H1 (cell line): ENCODE measurements around the gene ARAP3. TPM values are rescaled to one million over a fixed set of nuclear protein-coding genes. Genes with fewer than 3 reads are reported as not detected.

Experiments
- CTCF ChIA-PET: fragments of 300-600 bp; sonication (Branson Sonifier 250); formaldehyde crosslinking; loops from one replicate; lab custom pipeline; 2021; ENCODE audit not compliant: partially characterized antibody; lab: Charles Lee
- POLR2A ChIA-PET: fragments of 300-600 bp; sonication (Branson Sonifier 250); formaldehyde crosslinking; loops from one replicate; lab custom pipeline; 2021; ENCODE audit warnings: inconsistent platforms; ENCODE audit not compliant: partially characterized antibody; lab: Charles Lee
- DNase-seq, 2 experiments: peaks; one replicate each; pipeline versions ENCODE4 v3.0.0 to v3.0.0-alpha.2; 2010 to 2022; ENCODE audit warnings: low spot score in 2 of 2, low read depth in 1 of 2, mixed read lengths in 1 of 2
- FAIRE-seq: peaks from 2 replicates; lab custom pipeline; 2011; peaks lifted over from hg19 to GRCh38; lab: Jason Lieb, UNC
- H2AFZ ChIP-seq: 2 replicates; pipeline ENCODE4 v1.8.1; 2012; ENCODE audit warnings: low read length, inconsistent platforms
- H2AK5ac ChIP-seq: 2 replicates; pipeline ENCODE4 v1.6.1; 2013; ENCODE audit warnings: low read depth, low read length
- H2BK120ac ChIP-seq: replicated peaks from 2 replicates; pipeline ENCODE3; 2013; ENCODE audit warnings: low read depth, low read length, inconsistent platforms
- H2BK12ac ChIP-seq: 2 replicates; pipeline ENCODE4 v1.6.1; 2013; ENCODE audit warnings: low read depth, low read length
- H2BK15ac ChIP-seq: 2 replicates; pipeline ENCODE4 v1.6.1; 2013; ENCODE audit warnings: low read length
- H2BK20ac ChIP-seq: 2 replicates; pipeline ENCODE4 v1.6.1; 2013; ENCODE audit warnings: low read length
- H2BK5ac ChIP-seq: 2 replicates; pipeline ENCODE4 v1.6.1; 2013; ENCODE audit warnings: low read depth, low read length
- H3K14ac ChIP-seq: 2 replicates; pipeline ENCODE4 v1.6.1; 2013; ENCODE audit warnings: inconsistent platforms; ENCODE audit not compliant: insufficient read length
- H3K18ac ChIP-seq: 2 replicates; pipeline ENCODE4 v1.6.1; 2013; ENCODE audit warnings: low read length; ENCODE audit errors: extremely low read depth
- H3K23ac ChIP-seq: 2 replicates; pipeline ENCODE4 v1.6.1; 2013; ENCODE audit warnings: inconsistent platforms; ENCODE audit not compliant: insufficient read length
- H3K23me2 ChIP-seq: 2 replicates; pipeline ENCODE4 v1.6.1; 2013; ENCODE audit warnings: low read depth, low read length
- H3K27ac ChIP-seq: 2 replicates; pipeline ENCODE4 v1.6.1; 2011; ENCODE audit warnings: low read depth, low read length, inconsistent platforms
- H3K27me3 ChIP-seq, 4 experiments: replicated peaks in 1 of 4; 1 replicate in 1 of 4; 2 replicates in 3 of 4; pipeline versions ENCODE4 v1.6.1 to v1.8.1; 2011 to 2013; ENCODE audit warnings: low read length in 3 of 4, mild to moderate bottlenecking in 3 of 4, inconsistent platforms in 2 of 4, mixed read lengths in 2 of 4, moderate library complexity in 1 of 4; ENCODE audit not compliant: control insufficient read depth in 3 of 4, insufficient read depth in 3 of 4; ENCODE audit errors: extremely low read depth in 1 of 4
- H3K36me3 ChIP-seq, 4 experiments: 2 replicates each; pipeline versions ENCODE4 v1.6.1 to v1.8.1; 2011 to 2013; ENCODE audit warnings: mild to moderate bottlenecking in 4 of 4, low read length in 3 of 4, moderate library complexity in 2 of 4, control low read depth in 1 of 4, inconsistent platforms in 1 of 4; ENCODE audit not compliant: insufficient read depth in 4 of 4, control insufficient read depth in 2 of 4
- H3K4ac ChIP-seq: replicated peaks from 2 replicates; pipeline ENCODE3; 2013; ENCODE audit warnings: low read length, low read depth, mixed read lengths, inconsistent platforms; ENCODE audit not compliant: insufficient read length
- H3K4me1 ChIP-seq, 4 experiments: replicated peaks in 1 of 4; 1 replicate in 1 of 4; 2 replicates in 3 of 4; pipeline versions ENCODE4 v1.6.1 to v1.8.1; 2011 to 2013; ENCODE audit warnings: low read length in 3 of 4, inconsistent platforms in 2 of 4, mixed read lengths in 1 of 4; ENCODE audit not compliant: insufficient read depth in 4 of 4, control insufficient read depth in 3 of 4
- H3K4me2 ChIP-seq, 2 experiments: 2 replicates each; pipeline versions ENCODE4 v1.6.1 to v1.8.1; 2011 to 2013; ENCODE audit warnings: low read depth in 2 of 2, low read length in 2 of 2, control low read depth in 1 of 2, inconsistent platforms in 1 of 2, mild to moderate bottlenecking in 1 of 2; ENCODE audit not compliant: insufficient read depth in 1 of 2
- H3K4me3 ChIP-seq, 4 experiments: fragments of 200-600, 300-600 bp in 1 of 4; sonication (generic), shearing (Covaris generic), sonication (Bioruptor Twin) in 1 of 4; 2 replicates each; pipeline versions ENCODE4 v1.5.1 to v1.8.1; 2011 to 2016; ENCODE audit warnings: low read length in 4 of 4, low read depth in 3 of 4, control low read depth in 2 of 4, inconsistent platforms in 2 of 4, mild to moderate bottlenecking in 2 of 4, mixed read lengths in 1 of 4, moderate library complexity in 1 of 4; ENCODE audit not compliant: insufficient read depth in 2 of 4; ENCODE audit errors: extremely low read depth in 1 of 4
- H3K56ac ChIP-seq: replicated peaks from 2 replicates; pipeline ENCODE3; 2013; ENCODE audit warnings: low read depth, mild to moderate bottlenecking, mixed read lengths, low read length, inconsistent platforms; ENCODE audit not compliant: insufficient read length
- H3K79me1 ChIP-seq: 2 replicates; pipeline ENCODE4 v1.6.1; 2013; ENCODE audit warnings: low read depth, low read length, control low read depth
- H3K79me2 ChIP-seq, 2 experiments: 2 replicates each; pipeline versions ENCODE4 v1.6.1 to v1.8.1; 2012 to 2013; ENCODE audit warnings: low read length in 2 of 2, mild to moderate bottlenecking in 2 of 2, inconsistent platforms in 1 of 2; ENCODE audit not compliant: insufficient read depth in 2 of 2, control insufficient read depth in 1 of 2
- H3K9ac ChIP-seq, 4 experiments: replicated peaks in 1 of 4; 1 replicate in 1 of 4; 2 replicates in 3 of 4; pipeline versions ENCODE4 v1.6.1 to v1.8.1; 2011 to 2013; ENCODE audit warnings: low read depth in 3 of 4, low read length in 3 of 4, control low read depth in 2 of 4, mild to moderate bottlenecking in 2 of 4, moderate library complexity in 2 of 4, inconsistent platforms in 1 of 4; ENCODE audit errors: extremely low read depth in 1 of 4
- H3K9me3 ChIP-seq, 2 experiments: 2 replicates each; pipeline versions ENCODE4 v1.6.1 to v1.8.1; 2012 to 2013; ENCODE audit warnings: mild to moderate bottlenecking in 2 of 2, moderate library complexity in 2 of 2, control low read depth in 1 of 2, inconsistent platforms in 1 of 2, low read depth in 1 of 2, low read length in 1 of 2, mixed read lengths in 1 of 2; ENCODE audit not compliant: insufficient read depth in 2 of 2
- H4K20me1 ChIP-seq, 2 experiments: replicated peaks in 1 of 2; 2 replicates each; pipeline versions ENCODE3 to v1.8.1; 2011 to 2013; ENCODE audit warnings: inconsistent platforms in 2 of 2, low read length in 2 of 2, mild to moderate bottlenecking in 1 of 2; ENCODE audit not compliant: insufficient read depth in 2 of 2, control insufficient read depth in 1 of 2
- H4K5ac ChIP-seq: 2 replicates; pipeline ENCODE4 v1.6.1; 2013; ENCODE audit warnings: low read length, low read depth, mixed read lengths, inconsistent platforms; ENCODE audit not compliant: insufficient read length
- H4K8ac ChIP-seq: 2 replicates; pipeline ENCODE4 v1.8.0; 2013; ENCODE audit warnings: mild to moderate bottlenecking, moderate library complexity, low read length, inconsistent platforms; ENCODE audit not compliant: insufficient read depth; ENCODE audit errors: extremely low read depth
- H4K91ac ChIP-seq: replicated peaks from 2 replicates; pipeline ENCODE3; 2013; ENCODE audit warnings: low read length, mixed read lengths, inconsistent platforms; ENCODE audit not compliant: insufficient read length
- ASH2L ChIP-seq: fragments of 200-600, 300-600 bp; sonication (generic); IDR thresholded peaks from one replicate; pipeline ENCODE4 v1.7.1; 2017; ENCODE audit warnings: low read length
- CREB1 ChIP-seq: IDR thresholded peaks from 2 replicates; pipeline ENCODE4 v1.6.1; 2012; ENCODE audit warnings: inconsistent platforms
- FOSL1 ChIP-seq: IDR thresholded peaks from 2 replicates; pipeline ENCODE4 v1.6.1; 2011; ENCODE audit warnings: mild to moderate bottlenecking, low read depth, low read length, moderate library complexity; ENCODE audit not compliant: insufficient read depth
- JUN ChIP-seq: IDR thresholded peaks from 2 replicates; pipeline ENCODE4 v1.6.1; 2011; ENCODE audit warnings: low read depth, mild to moderate bottlenecking, improper control_type of control experiment, low read length
- POLR2A ChIP-seq, 2 experiments: IDR thresholded peaks; 1 replicate in 1 of 2; 2 replicates in 1 of 2; pipeline ENCODE4 v1.6.1; 2011; ENCODE audit warnings: low read depth in 2 of 2, low read length in 2 of 2, mild to moderate bottlenecking in 2 of 2; ENCODE audit errors: control extremely low read depth in 1 of 2
- POLR2AphosphoS5 ChIP-seq: IDR thresholded peaks from 2 replicates; pipeline ENCODE4 v1.6.1; 2011; ENCODE audit warnings: low read depth, low read length
- SAP30 ChIP-seq: fragments of 300-600 bp; sonication (generic); IDR thresholded peaks from 2 replicates; pipeline ENCODE4 v1.7.1; 2012; ENCODE audit warnings: low read length, moderate library complexity, mild to moderate bottlenecking, inconsistent platforms; ENCODE audit not compliant: insufficient read depth, insufficient replicate concordance
- SP4 ChIP-seq: IDR thresholded peaks from 2 replicates; pipeline ENCODE4 v1.6.1; 2012; ENCODE audit warnings: low read length, inconsistent platforms
- SUZ12 ChIP-seq: fragments of 200-600 bp; sonication (generic); IDR thresholded peaks from 2 replicates; pipeline ENCODE4 v1.6.1; 2012; ENCODE audit warnings: mild to moderate bottlenecking, inconsistent platforms, low read length, moderate library complexity, mixed read lengths
- WGBS, 2 experiments: shearing (Covaris generic) in 1 of 2; methylation state at CpG; one replicate each; pipeline versions ENCODE4 v1.1.6 to v1.1.7; 2013 to 2015; ENCODE audit warnings: low lambda C conversion rate in 2 of 2, mixed read lengths in 2 of 2, inconsistent platforms in 1 of 2, low coverage in 1 of 2, missing lambda C conversion rate in 1 of 2; ENCODE audit not compliant: insufficient replicate concordance in 2 of 2, insufficient coverage in 1 of 2, insufficient read length in 1 of 2; ENCODE audit errors: extremely low coverage in 1 of 2, missing lambda C conversion rate in 1 of 2; 5-methylcytosine and 5-hydroxymethylcytosine counted together
- polyA plus RNA-seq, 7 experiments: library from polyadenylated mRNA; depleted of rRNA in 3 of 7; stranded (reverse) in 5 of 7; unstranded in 2 of 7; fragments of >200 nt in 5 of 7; fragments of 200-250 nt in 2 of 7; gene quantifications; 1 replicate in 5 of 7; 2 replicates in 1 of 7; 4 replicates in 1 of 7; pipeline versions ENCODE4 v1.2.1 to v1.2.3, GENCODE V29; 2011 to 2013; ENCODE audit warnings: missing spikeins in 2 of 7, mixed read lengths in 2 of 7
- total RNA-seq: library from RNA; stranded (reverse); fragmentation: NEBNext Ultra II Directional; extraction: Animal tissue kit (Norgen Biotek cat#: 25700); gene quantifications from 2 replicates; pipeline ENCODE4 v1.2.1, GENCODE V29; 2021
- TF ChIP-seq, protein P1 (sequence below), 3 experiments: IDR thresholded peaks; 1 replicate in 2 of 3; 2 replicates in 1 of 3; pipeline versions ENCODE4 v1.5.1 to v1.6.1; 2011; ENCODE audit warnings: low read length in 3 of 3, mild to moderate bottlenecking in 3 of 3, inconsistent platforms in 2 of 3, low read depth in 1 of 3, moderate library complexity in 1 of 3; ENCODE audit not compliant: insufficient read depth in 1 of 3; ENCODE audit errors: control extremely low read depth in 1 of 3

Gene ARAP3
- total and polyA plus RNA-seq, 2 of the 8 experiments (the other 6 are each of a cell fraction or from before 2014, with no cell fraction given): 14.4 to 48.6 TPM

DNA sequence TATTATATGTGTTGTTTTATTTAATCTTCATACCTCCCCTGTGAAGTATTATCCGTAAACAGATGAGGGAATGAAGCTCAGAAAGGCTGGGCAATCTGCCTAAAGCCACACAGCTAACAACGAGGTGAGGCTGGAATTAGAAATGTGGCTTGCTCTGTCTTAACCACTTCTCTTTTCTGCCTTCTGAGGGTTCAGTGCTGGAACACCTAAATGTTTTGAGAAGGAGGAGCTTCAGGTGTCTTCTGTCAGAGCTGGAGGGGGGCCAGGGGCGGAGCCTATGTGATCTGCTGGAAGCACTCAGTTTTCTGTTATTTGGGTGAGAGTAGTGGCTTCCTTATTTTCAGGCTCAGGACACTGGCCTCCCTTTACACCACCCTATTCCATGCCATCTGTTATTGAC is 35.0 kb upstream of the ARAP3 start:
- Histone ChIP-seq H3K9ac (no peak overlapping the region), H4K20me1 (no peaks in the 10 kb centered on the region), H2BK20ac (no peak overlapping the region), H3K18ac (no peak overlapping the region), H3K4ac (no peak overlapping the region), H4K8ac (no peak overlapping the region), H2BK12ac (no peak overlapping the region), H3K27me3 (no peaks in the 10 kb centered on the region), H3K56ac (no peak overlapping the region), H3K79me1 (no peaks in the 10 kb centered on the region), H3K9me3 (no peaks in the 10 kb centered on the region), H3K23ac (no peak overlapping the region), H3K4me3 (no peak overlapping the region), H4K91ac (no peak overlapping the region), H3K27ac (no peak overlapping the region), H2BK120ac (no peak overlapping the region), H3K4me2 (no peak overlapping the region; a peak in 1 of 4 replicates), H4K5ac (no peak overlapping the region), H2BK15ac (no peak overlapping the region), H3K4me1 (peaks cover 4 to 23% (median 12%) of the 10 kb centered on the region in 4 experiments), H3K36me3 (no peaks in the 10 kb centered on the region), H3K79me2 (no peaks in the 10 kb centered on the region), H3K14ac (no peak overlapping the region), H3K23me2 (no peaks in the 10 kb centered on the region), H2AFZ (no peak overlapping the region), H2AK5ac (no peak overlapping the region), H2BK5ac (no peak overlapping the region)
- WGBS, 2 experiments: 69% methylated on average over 3 of the region's 3 CpGs; no CpG with 5 or more reads in 1 of the 2 experiments
- DNase-seq (no peak), FAIRE-seq (no peak)
- POLR2A ChIA-PET: interaction anchor here (0.9 to 1.7 kb wide), 4 partner anchors 15 to 152 kb away, joined by 3 to 5 read pairs (median 4); no protein-coding TSS in a partner anchor
- CTCF ChIA-PET: interaction anchor here (0.6 to 11.5 kb wide), 22 partner anchors 10 to 198 kb away, joined by 3 to 95 read pairs (median 4); partner anchors contain the start of gene PCDH1
- TF ChIP-seq SAP30: no peak
- TF ChIP-seq, protein P1, sequence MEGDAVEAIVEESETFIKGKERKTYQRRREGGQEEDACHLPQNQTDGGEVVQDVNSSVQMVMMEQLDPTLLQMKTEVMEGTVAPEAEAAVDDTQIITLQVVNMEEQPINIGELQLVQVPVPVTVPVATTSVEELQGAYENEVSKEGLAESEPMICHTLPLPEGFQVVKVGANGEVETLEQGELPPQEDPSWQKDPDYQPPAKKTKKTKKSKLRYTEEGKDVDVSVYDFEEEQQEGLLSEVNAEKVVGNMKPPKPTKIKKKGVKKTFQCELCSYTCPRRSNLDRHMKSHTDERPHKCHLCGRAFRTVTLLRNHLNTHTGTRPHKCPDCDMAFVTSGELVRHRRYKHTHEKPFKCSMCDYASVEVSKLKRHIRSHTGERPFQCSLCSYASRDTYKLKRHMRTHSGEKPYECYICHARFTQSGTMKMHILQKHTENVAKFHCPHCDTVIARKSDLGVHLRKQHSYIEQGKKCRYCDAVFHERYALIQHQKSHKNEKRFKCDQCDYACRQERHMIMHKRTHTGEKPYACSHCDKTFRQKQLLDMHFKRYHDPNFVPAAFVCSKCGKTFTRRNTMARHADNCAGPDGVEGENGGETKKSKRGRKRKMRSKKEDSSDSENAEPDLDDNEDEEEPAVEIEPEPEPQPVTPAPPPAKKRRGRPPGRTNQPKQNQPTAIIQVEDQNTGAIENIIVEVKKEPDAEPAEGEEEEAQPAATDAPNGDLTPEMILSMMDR (IDR thresholded peaks at IDR 0.05; ENCODE audit: control extremely low read depth in 1 of 3, insufficient read depth in 1 of 3, low read depth in 1 of 3, low read length in 3 of 3): no peak
- no peak for TF ChIP-seq POLR2A (IDR thresholded peaks at IDR 0.05; ENCODE audit: control extremely low read depth in 1 of 2, low read depth in 2 of 2, low read length in 2 of 2)
- no peak for TF ChIP-seq SUZ12
- no peak for TF ChIP-seq FOSL1
- no peak for TF ChIP-seq CREB1
- TF ChIP-seq ASH2L: no peak
- TF ChIP-seq JUN: no peak
- TF ChIP-seq POLR2AphosphoS5: no peak
- TF ChIP-seq SP4: no peak
